Endothelial cell (in vitro differentiated cells): Measurements from ENCODE around the gene ITGAD. TPM values are rescaled to one million over a fixed set of nuclear protein-coding genes. Genes with fewer than 3 reads are reported as not detected.

Experiments
- DNase-seq: peaks from one replicate; pipeline ENCODE4 v3.0.0; 2021; ENCODE audit warnings: low spot score
- H3K27ac Mint-ChIP-seq: one replicate; pipeline ENCODE4 v1.8.0; 2021; ENCODE audit warnings: mixed read lengths, inconsistent platforms; ENCODE audit not compliant: unreplicated experiment
- H3K27me3 Mint-ChIP-seq: one replicate; pipeline ENCODE4 v1.8.0; 2021; ENCODE audit warnings: mild to moderate bottlenecking, moderate library complexity, mixed read lengths, inconsistent platforms; ENCODE audit not compliant: unreplicated experiment
- H3K36me3 Mint-ChIP-seq: one replicate; pipeline ENCODE4 v1.8.0; 2021; ENCODE audit warnings: mild to moderate bottlenecking, low read depth, mixed read lengths, inconsistent platforms; ENCODE audit not compliant: unreplicated experiment
- H3K4me1 Mint-ChIP-seq: one replicate; pipeline ENCODE4 v1.8.0; 2021; ENCODE audit warnings: mild to moderate bottlenecking, mixed read lengths, inconsistent platforms; ENCODE audit not compliant: unreplicated experiment
- H3K4me3 Mint-ChIP-seq: one replicate; pipeline ENCODE4 v1.8.0; 2021; ENCODE audit warnings: mild to moderate bottlenecking, mixed read lengths, inconsistent platforms; ENCODE audit not compliant: unreplicated experiment
- H3K9me3 Mint-ChIP-seq: one replicate; pipeline ENCODE4 v1.8.0; 2021; ENCODE audit warnings: mixed read lengths, inconsistent platforms; ENCODE audit not compliant: unreplicated experiment
- total RNA-seq: library from RNA; stranded (reverse); fragmentation: NEBNext Ultra II Directional; extraction: Animal tissue kit (Norgen Biotek cat#: 25700); gene quantifications from one replicate; pipeline ENCODE4 v1.2.1, GENCODE V29; 2021; ENCODE audit not compliant: unreplicated experiment
- TF ChIP-seq, protein P1 (sequence below): fragments of 200-600 bp; sonication (generic); IDR thresholded peaks from one replicate; pipeline ENCODE4 v1.5.0; 2021; ENCODE audit warnings: antibody characterized with exemption; ENCODE audit not compliant: unreplicated experiment

The ITGAD gene
- total RNA-seq, 1 donor from 2014 or later: not detected

DNA sequence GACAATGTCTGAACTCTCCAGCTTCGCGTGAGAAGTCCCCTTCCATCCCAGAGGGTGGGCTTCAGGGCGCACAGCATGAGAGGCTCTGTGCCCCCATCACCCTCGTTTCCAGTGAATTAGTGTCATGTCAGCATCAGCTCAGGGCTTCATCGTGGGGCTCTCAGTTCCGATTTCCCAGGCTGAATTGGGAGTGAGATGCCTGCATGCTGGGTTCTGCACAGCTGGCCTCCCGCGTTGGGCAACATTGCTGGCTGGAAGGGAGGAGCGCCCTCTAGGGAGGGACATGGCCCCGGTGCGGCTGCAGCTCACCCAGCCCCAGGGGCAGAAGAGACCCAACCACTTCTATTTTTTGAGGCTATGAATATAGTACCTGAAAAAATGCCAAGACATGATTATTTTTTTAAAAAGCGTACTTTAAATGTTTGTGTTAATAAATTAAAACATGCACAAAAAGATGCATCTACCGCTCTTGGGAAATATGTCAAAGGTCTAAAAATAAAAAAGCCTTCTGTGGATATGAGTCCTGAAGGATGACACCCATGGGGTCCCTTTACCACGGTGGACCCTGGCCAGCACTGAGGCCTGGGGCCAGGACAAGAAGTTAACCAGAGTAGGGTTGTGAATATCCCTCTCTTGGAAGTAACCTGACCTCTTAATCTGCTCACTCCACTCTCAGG is 10.5 kb upstream of the ITGAD start:
- TF ChIP-seq, protein P1, sequence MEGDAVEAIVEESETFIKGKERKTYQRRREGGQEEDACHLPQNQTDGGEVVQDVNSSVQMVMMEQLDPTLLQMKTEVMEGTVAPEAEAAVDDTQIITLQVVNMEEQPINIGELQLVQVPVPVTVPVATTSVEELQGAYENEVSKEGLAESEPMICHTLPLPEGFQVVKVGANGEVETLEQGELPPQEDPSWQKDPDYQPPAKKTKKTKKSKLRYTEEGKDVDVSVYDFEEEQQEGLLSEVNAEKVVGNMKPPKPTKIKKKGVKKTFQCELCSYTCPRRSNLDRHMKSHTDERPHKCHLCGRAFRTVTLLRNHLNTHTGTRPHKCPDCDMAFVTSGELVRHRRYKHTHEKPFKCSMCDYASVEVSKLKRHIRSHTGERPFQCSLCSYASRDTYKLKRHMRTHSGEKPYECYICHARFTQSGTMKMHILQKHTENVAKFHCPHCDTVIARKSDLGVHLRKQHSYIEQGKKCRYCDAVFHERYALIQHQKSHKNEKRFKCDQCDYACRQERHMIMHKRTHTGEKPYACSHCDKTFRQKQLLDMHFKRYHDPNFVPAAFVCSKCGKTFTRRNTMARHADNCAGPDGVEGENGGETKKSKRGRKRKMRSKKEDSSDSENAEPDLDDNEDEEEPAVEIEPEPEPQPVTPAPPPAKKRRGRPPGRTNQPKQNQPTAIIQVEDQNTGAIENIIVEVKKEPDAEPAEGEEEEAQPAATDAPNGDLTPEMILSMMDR: peak; percentile 63
- Mint-ChIP-seq H3K27me3 (peaks cover 4% of the 10 kb centered on the region), H3K9me3 (no peaks in the 10 kb centered on the region), H3K4me3 (no peak overlapping the region), H3K4me1 (no peaks in the 10 kb centered on the region), H3K36me3 (no peaks in the 10 kb centered on the region), H3K27ac (no peak overlapping the region)
- peak; percentile 86 for DNase-seq

DNA sequence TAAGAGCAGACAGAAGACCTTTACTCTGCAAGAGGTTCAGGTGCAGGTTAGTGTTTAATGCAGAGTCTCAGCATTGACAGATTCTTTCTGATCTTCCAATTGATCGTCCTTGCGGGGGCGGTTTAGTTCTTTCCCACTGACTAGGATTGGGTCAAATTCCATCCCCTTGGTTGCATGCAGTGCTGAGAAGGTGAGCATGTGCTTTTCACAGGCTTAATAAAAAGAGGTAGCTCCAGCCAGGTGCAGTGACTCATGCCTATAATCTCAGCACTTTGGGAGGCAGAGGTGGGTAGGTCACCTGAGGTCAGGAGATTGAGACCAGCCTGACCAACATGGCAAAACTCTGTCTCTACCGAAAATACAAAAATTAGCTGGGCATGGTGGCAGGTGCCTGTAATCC is 7.5 kb upstream of the ITGAD start:
- H3K9me3 Mint-ChIP-seq: no peaks in the 10 kb centered on the region
- H3K4me1 Mint-ChIP-seq: no peaks in the 10 kb centered on the region
- DNase-seq: no peak
- H3K27ac Mint-ChIP-seq: no peak overlapping the region
- TF ChIP-seq, protein P1: no peak
- H3K4me3 Mint-ChIP-seq: no peak overlapping the region
- no peaks in the 10 kb centered on the region for H3K36me3 Mint-ChIP-seq
- H3K27me3 Mint-ChIP-seq: peaks cover 1% of the 10 kb centered on the region

DNA sequence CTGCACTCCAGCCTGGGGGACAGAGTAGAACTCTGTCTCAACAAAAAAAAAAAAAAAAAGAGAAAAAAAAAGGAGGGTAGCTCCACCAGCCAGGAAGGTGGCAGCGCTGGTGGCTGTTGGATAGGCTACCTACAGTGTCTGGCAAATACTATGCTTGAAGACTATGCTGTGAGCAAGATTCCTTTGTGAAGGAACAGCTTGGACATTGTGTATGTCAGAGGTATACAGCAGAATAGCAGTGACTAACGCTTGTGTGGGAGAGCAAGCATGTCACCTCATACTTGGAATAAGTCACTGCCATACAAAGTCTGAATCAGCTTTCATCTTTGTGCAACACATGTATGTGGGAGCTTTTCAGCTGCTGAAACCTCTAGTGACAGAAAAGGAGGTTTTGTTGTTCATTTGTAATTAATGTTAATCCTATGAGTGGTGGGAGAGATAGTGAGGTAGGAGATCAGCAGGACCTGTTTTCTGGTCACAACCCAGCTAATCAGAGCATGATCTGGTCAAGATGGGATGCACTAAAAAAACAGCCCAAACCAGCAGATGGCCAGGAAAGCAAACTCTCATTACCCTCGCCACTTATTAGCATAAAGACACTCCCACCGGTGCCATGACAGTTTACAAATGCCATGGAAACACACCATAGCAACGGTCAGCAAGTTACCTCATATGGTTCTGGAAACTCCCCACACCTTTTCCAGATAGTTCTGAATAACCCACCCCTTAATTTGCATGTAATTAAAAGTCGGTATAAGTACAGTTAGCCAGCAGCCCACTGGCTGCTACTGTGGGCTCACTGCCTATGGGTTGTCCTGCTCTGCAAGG is 6.8 kb upstream of the ITGAD start:
- H3K27ac Mint-ChIP-seq: no peak overlapping the region
- TF ChIP-seq, protein P1: no peak
- H3K4me3 Mint-ChIP-seq: no peak overlapping the region
- H3K36me3 Mint-ChIP-seq: no peaks in the 10 kb centered on the region
- DNase-seq: no peak
- H3K4me1 Mint-ChIP-seq: no peaks in the 10 kb centered on the region
- H3K9me3 Mint-ChIP-seq: no peaks in the 10 kb centered on the region
- H3K27me3 Mint-ChIP-seq: peaks cover 1% of the 10 kb centered on the region

DNA sequence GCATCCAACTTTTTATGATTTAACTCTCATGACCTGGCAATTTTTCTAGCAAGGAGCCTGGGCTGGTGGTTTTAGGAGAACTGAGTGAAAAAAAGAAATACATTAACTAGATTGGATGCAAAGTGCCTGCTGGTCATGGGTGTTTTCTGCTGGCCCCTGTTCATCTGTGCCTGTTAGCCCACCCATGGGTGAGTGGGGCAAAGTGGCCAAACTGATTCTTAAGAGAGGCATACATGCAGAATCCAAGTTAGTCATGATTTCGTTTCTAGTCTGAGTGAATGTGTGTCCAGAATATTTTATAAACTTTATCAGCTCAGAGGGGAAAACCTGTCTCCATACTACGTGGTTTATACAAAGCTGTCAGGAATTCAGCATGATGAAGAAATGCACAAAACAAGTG is 4.6 kb upstream of the ITGAD start:
- Mint-ChIP-seq H3K27me3 (peaks cover 1% of the 10 kb centered on the region), H3K27ac (no peak overlapping the region), H3K4me3 (no peak overlapping the region), H3K36me3 (no peaks in the 10 kb centered on the region), H3K4me1 (no peaks in the 10 kb centered on the region), H3K9me3 (no peaks in the 10 kb centered on the region)
- DNase-seq: no peak
- TF ChIP-seq, protein P1: no peak

DNA sequence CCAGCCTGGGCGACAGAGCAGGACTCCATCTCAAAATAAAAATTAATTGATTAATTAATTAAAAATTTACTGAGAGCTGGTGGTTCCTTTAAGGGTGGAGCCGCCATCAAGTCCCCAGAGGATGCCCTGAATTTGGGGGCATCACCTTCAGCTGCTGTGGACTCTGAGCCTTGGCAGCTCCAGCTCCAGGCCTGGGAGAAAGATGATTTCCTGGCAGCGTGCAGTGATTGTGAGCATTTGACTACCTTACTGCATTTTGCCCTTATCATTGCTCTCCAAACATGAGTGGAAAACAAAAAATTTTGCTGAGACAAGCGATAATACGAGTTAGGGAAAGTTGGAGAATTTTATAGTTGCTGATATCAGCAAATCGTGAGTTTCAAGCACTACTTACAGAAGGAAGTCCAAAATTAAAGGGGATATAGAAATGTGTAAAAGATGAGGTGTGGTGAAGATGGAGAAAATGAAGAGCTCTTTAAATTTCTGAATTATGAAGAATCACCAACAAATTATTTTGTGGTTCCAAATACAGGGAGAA is 2.6 kb upstream of the ITGAD start:
- Mint-ChIP-seq H3K9me3 (no peaks in the 10 kb centered on the region), H3K4me1 (no peaks in the 10 kb centered on the region), H3K27me3 (no peaks in the 10 kb centered on the region), H3K27ac (no peak overlapping the region), H3K36me3 (no peaks in the 10 kb centered on the region), H3K4me3 (no peak overlapping the region)
- TF ChIP-seq, protein P1: no peak
- DNase-seq: no peak
